Measurements from ENCODE around the gene AMN. TPM values are rescaled to one million over a fixed set of nuclear protein-coding genes. Genes with fewer than 3 reads are reported as not detected.
A peak's percentile ranks its signal among the peaks of the same experiment; 100 is the strongest.

The AMN gene
- total and polyA plus RNA-seq, 2 donors from 2014 or later = 58.0 to 121 TPM

GRCh38 chr14:102970496-102970895 lies 48.0 kb downstream of the AMN start:
- H3K27me3 ChIP-seq (ENCODE audit: control insufficient read depth, insufficient read depth, low read length) = no peaks in the 10 kb centered on the region
- peaks cover 9 to 88% (median 44%) of the 10 kb centered on the region in 3 donors for H3K36me3 ChIP-seq (ENCODE audit: control insufficient read depth in 2 of 3, insufficient read depth in 3 of 3, low read length in 3 of 3)
- H3K27ac ChIP-seq (ENCODE audit: low read depth in 2 of 2, low read length in 2 of 2) = no peak overlapping the region
- FAIRE-seq = no peak
- intact Hi-C loops (cut with DNase I) = no loop called here
- no peaks in the 10 kb centered on the region for H3K4me1 ChIP-seq (ENCODE audit: control insufficient read depth in 2 of 3, insufficient read depth in 2 of 3, low read depth in 1 of 3, low read length in 3 of 3)
- H3K4me3 ChIP-seq (ENCODE audit: low read length in 3 of 3) = no peak overlapping the region
- DNase-seq = no peak
- no peak overlapping the region for H3K9ac ChIP-seq (ENCODE audit: low read length in 3 of 3)
- H3K9me3 ChIP-seq (ENCODE audit: control insufficient read depth in 2 of 3, insufficient read depth in 1 of 3, low read length in 3 of 3) = no peaks in the 10 kb centered on the region
- no peak for TF ChIP-seq CTCF (IDR thresholded peaks at IDR 0.05; ENCODE audit: borderline replicate concordance, extremely low read depth, insufficient read depth)

GRCh38 chr14:102971314-102971713 lies 48.9 kb downstream of the AMN start:
- Histone ChIP-seq H3K4me1 (ENCODE audit: control insufficient read depth in 2 of 3, insufficient read depth in 2 of 3, low read depth in 1 of 3, low read length in 3 of 3) (no peaks in the 10 kb centered on the region), H3K27me3 (ENCODE audit: control insufficient read depth, insufficient read depth, low read length) (no peaks in the 10 kb centered on the region), H3K27ac (ENCODE audit: low read depth in 2 of 2, low read length in 2 of 2) (no peak overlapping the region), H3K9ac (ENCODE audit: low read length in 3 of 3) (no peak overlapping the region), H3K4me3 (ENCODE audit: low read length in 3 of 3) (no peak overlapping the region), H3K9me3 (ENCODE audit: control insufficient read depth in 2 of 3, insufficient read depth in 1 of 3, low read length in 3 of 3) (no peaks in the 10 kb centered on the region), H3K36me3 (ENCODE audit: control insufficient read depth in 2 of 3, insufficient read depth in 3 of 3, low read length in 3 of 3) (peaks cover 7 to 88% (median 42%) of the 10 kb centered on the region in 3 donors)
- FAIRE-seq = no peak
- no peak for DNase-seq
- TF ChIP-seq CTCF (IDR thresholded peaks at IDR 0.05; ENCODE audit: borderline replicate concordance, extremely low read depth, insufficient read depth) = no peak
- intact Hi-C loops (cut with DNase I) = no loop called here

DNA sequence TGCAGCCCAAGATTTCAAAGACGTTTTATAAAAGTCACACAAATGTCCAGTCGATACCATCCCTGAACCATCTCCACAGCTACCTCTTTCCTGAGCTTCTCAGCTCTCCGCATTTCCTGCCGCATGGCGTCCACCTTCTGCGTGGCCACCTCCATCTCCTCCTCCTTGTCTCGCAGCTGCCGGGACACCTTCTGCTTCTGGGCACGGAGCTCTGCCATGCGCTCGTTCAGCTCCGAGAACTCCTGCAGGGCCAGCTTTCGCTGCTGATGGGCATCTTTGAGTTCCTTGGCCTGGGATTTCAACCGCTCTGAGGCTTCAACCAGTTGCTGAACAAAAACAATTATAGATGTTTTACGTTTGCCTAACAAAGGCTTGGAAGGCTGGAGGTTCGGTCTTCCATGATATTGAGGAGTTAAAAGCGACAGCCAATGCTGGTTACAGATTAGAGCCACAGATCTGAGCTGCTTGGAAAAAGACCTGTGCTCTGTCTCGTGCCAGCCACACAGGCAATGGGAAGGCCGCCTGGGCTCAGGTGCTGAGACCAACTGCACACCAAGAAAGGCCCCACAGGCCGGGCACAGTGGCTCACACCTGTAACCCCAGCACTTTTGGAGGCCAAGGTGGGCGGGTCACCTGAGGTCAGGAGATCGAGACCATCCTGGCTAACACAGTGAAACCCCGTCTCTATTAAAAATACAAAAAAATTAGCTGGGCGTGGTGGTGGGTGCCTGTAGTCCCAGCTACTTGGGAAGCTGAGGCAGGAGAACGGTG lies 49.6 kb downstream of the AMN start:
- peak in 1 of 5 donors; percentile 60 for DNase-seq
- Histone ChIP-seq H3K4me3 (ENCODE audit: low read length in 3 of 3) (no peak overlapping the region), H3K36me3 (ENCODE audit: control insufficient read depth in 2 of 3, insufficient read depth in 3 of 3, low read length in 3 of 3) (peaks cover 7 to 87% (median 41%) of the 10 kb centered on the region in 3 donors), H3K9ac (ENCODE audit: low read length in 3 of 3) (no peak overlapping the region), H3K27me3 (ENCODE audit: control insufficient read depth, insufficient read depth, low read length) (no peaks in the 10 kb centered on the region), H3K4me1 (ENCODE audit: control insufficient read depth in 2 of 3, insufficient read depth in 2 of 3, low read depth in 1 of 3, low read length in 3 of 3) (no peaks in the 10 kb centered on the region), H3K9me3 (ENCODE audit: control insufficient read depth in 2 of 3, insufficient read depth in 1 of 3, low read length in 3 of 3) (no peaks in the 10 kb centered on the region), H3K27ac (ENCODE audit: low read depth in 2 of 2, low read length in 2 of 2) (no peak overlapping the region)
- intact Hi-C loops (cut with DNase I) = no loop called here
- TF ChIP-seq CTCF (IDR thresholded peaks at IDR 0.05; ENCODE audit: borderline replicate concordance, extremely low read depth, insufficient read depth) = no peak
- FAIRE-seq = no peak

All from kidney (tissue), 14 donors.